Left ventricle myocardium inferior (tissue), 1 donor: ENCODE measurements around the gene GSK3B. TPM values are rescaled to one million over a fixed set of nuclear protein-coding genes. Genes with fewer than 3 reads are reported as not detected.

Experiments used
- DNase-seq: peaks from one replicate; pipeline ENCODE4 v3.0.0-alpha.2; 2020
- H3K27ac ChIP-seq: fragments of 200-600 bp; replicated peaks from 2 replicates; pipeline ENCODE4 v1.8.0; 2021
- H3K27me3 ChIP-seq: fragments of 200-600 bp; 2 replicates; pipeline ENCODE4 v1.8.0; 2021; ENCODE audit warnings: low read depth
- H3K36me3 ChIP-seq: fragments of 200-600 bp; 2 replicates; pipeline ENCODE4 v1.8.0; 2021
- H3K4me1 ChIP-seq: fragments of 200-600 bp; 2 replicates; pipeline ENCODE4 v1.8.0; 2021
- H3K4me3 ChIP-seq: fragments of 200-600 bp; 2 replicates; pipeline ENCODE4 v1.8.0; 2021; ENCODE audit warnings: mild to moderate bottlenecking, moderate library complexity
- H3K9me3 ChIP-seq: fragments of 200-600 bp; replicated peaks from 2 replicates; pipeline ENCODE4 v1.8.0; 2021
- intact Hi-C: fragments of 100-400 bp; cut with micrococcal nuclease; formaldehyde crosslinking; loops from one replicate; pipeline ENCODE4 v1.11.0; 2022
- total RNA-seq: library from RNA; stranded (reverse); fragmentation: NEBNext Ultra II Directional; extraction: Animal tissue kit (Norgen Biotek cat#: 25700); gene quantifications from one replicate; pipeline ENCODE4 v1.2.1, GENCODE V29; 2021
- TF ChIP-seq, protein P1 (sequence below): fragments of 200-600 bp; IDR thresholded peaks from 2 replicates; pipeline ENCODE4 v1.8.0; 2021; ENCODE audit warnings: antibody characterized with exemption, mild to moderate bottlenecking, borderline replicate concordance
- donor health status: DM: no; HTN: yes; CAD: no; lungs with severe emphysema.

The GSK3B gene
- total RNA-seq, 1 donor from 2014 or later: 42.5 TPM

GRCh38 chr3:120095979-120096426, 1.8 kb upstream of the GSK3B start:
- Histone ChIP-seq H3K4me3 (peak overlapping the region; percentile 92), H3K27ac (peak overlapping the region; percentile 100), H3K9me3 (no peaks in the 10 kb centered on the region), H3K4me1 (peaks cover 51% of the 10 kb centered on the region), H3K27me3 (no peaks in the 10 kb centered on the region), H3K36me3 (no peaks in the 10 kb centered on the region)
- intact Hi-C loops: no loop called here
- TF ChIP-seq, protein P1, sequence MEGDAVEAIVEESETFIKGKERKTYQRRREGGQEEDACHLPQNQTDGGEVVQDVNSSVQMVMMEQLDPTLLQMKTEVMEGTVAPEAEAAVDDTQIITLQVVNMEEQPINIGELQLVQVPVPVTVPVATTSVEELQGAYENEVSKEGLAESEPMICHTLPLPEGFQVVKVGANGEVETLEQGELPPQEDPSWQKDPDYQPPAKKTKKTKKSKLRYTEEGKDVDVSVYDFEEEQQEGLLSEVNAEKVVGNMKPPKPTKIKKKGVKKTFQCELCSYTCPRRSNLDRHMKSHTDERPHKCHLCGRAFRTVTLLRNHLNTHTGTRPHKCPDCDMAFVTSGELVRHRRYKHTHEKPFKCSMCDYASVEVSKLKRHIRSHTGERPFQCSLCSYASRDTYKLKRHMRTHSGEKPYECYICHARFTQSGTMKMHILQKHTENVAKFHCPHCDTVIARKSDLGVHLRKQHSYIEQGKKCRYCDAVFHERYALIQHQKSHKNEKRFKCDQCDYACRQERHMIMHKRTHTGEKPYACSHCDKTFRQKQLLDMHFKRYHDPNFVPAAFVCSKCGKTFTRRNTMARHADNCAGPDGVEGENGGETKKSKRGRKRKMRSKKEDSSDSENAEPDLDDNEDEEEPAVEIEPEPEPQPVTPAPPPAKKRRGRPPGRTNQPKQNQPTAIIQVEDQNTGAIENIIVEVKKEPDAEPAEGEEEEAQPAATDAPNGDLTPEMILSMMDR: no peak
- no peak for DNase-seq

GRCh38 chr3:120095226-120095978, 1.2 kb upstream of the GSK3B start:
- Histone ChIP-seq H3K4me1 (peaks cover 57% of the 10 kb centered on the region), H3K4me3 (peak overlapping the region; percentile 92), H3K9me3 (no peaks in the 10 kb centered on the region), H3K27ac (peak overlapping the region; percentile 100), H3K36me3 (no peaks in the 10 kb centered on the region), H3K27me3 (no peaks in the 10 kb centered on the region)
- peak; percentile 89 for DNase-seq
- intact Hi-C loops: no loop called here
- TF ChIP-seq, protein P1: no peak

DNA sequence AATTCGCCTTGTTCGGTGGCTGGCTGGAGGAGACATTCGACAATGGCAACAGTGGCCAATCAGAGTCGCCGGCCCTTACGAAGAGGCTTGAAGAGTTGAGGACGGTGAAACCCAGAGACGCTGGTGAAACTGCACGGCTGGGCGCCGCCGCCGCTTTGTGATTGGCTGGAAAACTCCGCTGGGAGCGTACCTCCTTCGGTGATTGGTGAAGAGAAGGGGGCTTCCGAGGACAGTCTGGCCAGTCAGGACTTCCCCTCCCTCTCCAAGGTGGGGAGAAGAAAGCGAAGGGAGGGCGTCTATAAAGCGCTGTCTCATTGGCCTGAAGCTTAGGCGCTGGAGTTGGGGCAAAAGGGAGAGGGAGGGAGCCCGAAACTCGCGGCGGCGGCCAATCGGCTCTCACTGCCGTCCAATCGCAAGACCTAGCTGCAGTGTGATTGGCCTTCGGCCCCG, 554 bp upstream of the GSK3B start:
- TF ChIP-seq, protein P1: no peak
- no peaks in the 10 kb centered on the region for H3K9me3 ChIP-seq
- H3K27me3 ChIP-seq: no peaks in the 10 kb centered on the region
- H3K4me1 ChIP-seq: peaks cover 63% of the 10 kb centered on the region
- no peaks in the 10 kb centered on the region for H3K36me3 ChIP-seq
- H3K27ac ChIP-seq: peak overlapping the region; percentile 100
- DNase-seq: peak; percentile 97
- intact Hi-C loops: loop anchor here (5.0 kb wide), 1 partner anchor 202 kb away; no protein-coding TSS in a partner anchor
- H3K4me3 ChIP-seq: peak overlapping the region; percentile 92

DNA sequence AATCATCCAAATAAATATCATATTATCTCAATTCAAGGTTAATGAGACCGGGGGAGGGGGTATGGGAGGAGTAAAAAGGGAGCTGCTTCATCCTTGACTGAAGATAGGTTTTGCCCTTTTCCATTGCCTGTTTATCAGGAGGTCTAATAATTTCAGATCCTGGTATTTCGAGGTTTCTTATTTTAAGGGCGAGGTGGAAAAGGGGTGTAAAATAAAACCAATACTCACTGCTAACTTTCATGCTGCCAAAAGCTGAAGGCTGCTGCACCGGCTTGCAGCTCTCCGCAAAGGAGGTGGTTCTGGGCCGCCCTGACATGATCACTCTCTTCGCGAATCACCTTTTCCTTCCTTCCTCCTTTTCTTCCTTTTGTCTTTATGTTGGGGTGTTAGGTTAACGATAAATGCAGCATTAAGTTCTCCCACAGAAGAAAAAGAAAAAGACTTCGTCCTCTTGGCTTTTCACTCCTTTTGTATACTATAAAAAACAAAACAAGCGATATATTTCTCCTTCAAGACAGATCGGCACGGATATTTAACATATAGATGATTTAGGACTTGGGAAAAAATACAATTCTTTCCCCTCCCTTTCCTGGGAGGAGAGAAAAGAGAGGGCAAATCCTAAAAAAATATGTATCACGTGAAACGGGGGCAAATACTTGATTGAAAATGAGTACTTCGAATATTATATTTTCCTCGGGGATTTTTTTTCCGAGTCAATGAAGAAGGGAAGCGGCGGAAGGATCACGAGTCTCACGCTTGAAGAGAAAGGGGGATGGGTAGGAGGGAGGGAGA, 932 bp downstream of the GSK3B start:
- Histone ChIP-seq H3K4me1 (peaks cover 75% of the 10 kb centered on the region), H3K27me3 (no peaks in the 10 kb centered on the region), H3K9me3 (no peaks in the 10 kb centered on the region), H3K27ac (peak overlapping the region; percentile 100), H3K4me3 (peak overlapping the region; percentile 92), H3K36me3 (no peaks in the 10 kb centered on the region)
- no peak for DNase-seq
- TF ChIP-seq, protein P1: no peak
- intact Hi-C loops: loop anchor here (5.0 kb wide), 1 partner anchor 201 kb away; no protein-coding TSS in a partner anchor

DNA sequence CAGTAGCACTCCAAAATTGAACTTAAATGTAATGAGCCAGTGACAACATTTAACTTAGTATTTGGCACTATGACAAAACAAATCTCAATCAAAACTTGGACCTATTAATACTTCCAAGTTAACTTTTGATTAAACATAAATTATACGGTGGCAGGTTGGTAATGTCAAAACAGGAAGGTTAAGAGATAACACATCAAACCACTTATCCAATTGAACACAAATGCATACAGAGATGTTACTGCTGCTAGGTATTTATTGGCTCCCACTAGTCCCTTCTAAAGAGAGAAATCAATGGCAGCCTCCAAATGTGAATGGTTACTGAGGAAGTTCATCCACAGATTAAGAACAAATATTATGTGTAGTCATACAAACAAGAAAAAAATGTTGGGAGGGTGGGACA, 1.8 kb downstream of the GSK3B start:
- Histone ChIP-seq H3K4me3 (peak overlapping the region; percentile 92), H3K36me3 (no peaks in the 10 kb centered on the region), H3K9me3 (no peaks in the 10 kb centered on the region), H3K4me1 (peaks cover 68% of the 10 kb centered on the region), H3K27me3 (no peaks in the 10 kb centered on the region), H3K27ac (peak overlapping the region; percentile 100)
- TF ChIP-seq, protein P1: no peak
- intact Hi-C loops: loop anchor here (5.0 kb wide), 1 partner anchor 200 kb away; no protein-coding TSS in a partner anchor
- no peak for DNase-seq
